ENCODE results near the gene GCC1.

GCC1 gene

GRCh38 chr7:127585044-127585953 is at the start of gene GCC1:
GCC1 (minus strand) TSS chr7:127585596; CDS start chr7:127585182, 414 bp downstream.
- peak; percentile 96 for DNase-seq (ENCODE audit: low spot score)

- peak; percentile 69 for DNase-seq (ENCODE audit: low spot score)
These were observed 47.0 kb upstream of the GCC1 start for GRCh38 chr7:127632276-127632910.

GRCh38 chr7:127629268-127629854 is 44.0 kb upstream of the GCC1 start:
- DNase-seq (ENCODE audit: low spot score) = no peak

- DNase-seq (ENCODE audit: low spot score) = no peak
These were observed 43.0 kb upstream of the GCC1 start for GRCh38 chr7:127628445-127628844.

- DNase-seq (ENCODE audit: low spot score) = no peak
These were observed 39.9 kb upstream of the GCC1 start for GRCh38 chr7:127625331-127625730.

- no peak for DNase-seq (ENCODE audit: low spot score)
These were observed 35.2 kb upstream of the GCC1 start for GRCh38 chr7:127620406-127621233.

GRCh38 chr7:127619681-127620405 is 34.4 kb upstream of the GCC1 start:
- no peak for DNase-seq (ENCODE audit: low spot score)

- DNase-seq (ENCODE audit: low spot score) = no peak
These were observed 33.4 kb upstream of the GCC1 start for GRCh38 chr7:127618775-127619174.

- no peak for DNase-seq (ENCODE audit: low spot score)
These were observed 32.6 kb upstream of the GCC1 start, which contains the start of gene PAX4 for GRCh38 chr7:127618042-127618441. PAX4 (minus strand) TSS chr7:127618142; CDS start chr7:127615928, 2,214 bp downstream.

- no peak for DNase-seq (ENCODE audit: low spot score)
These were observed 31.3 kb upstream of the GCC1 start for GRCh38 chr7:127616724-127617123.

- no peak for DNase-seq (ENCODE audit: low spot score)
These were observed 26.9 kb upstream of the GCC1 start for GRCh38 chr7:127612263-127612662.

GRCh38 chr7:127609297-127609696 is 23.9 kb upstream of the GCC1 start:
- no peak for DNase-seq (ENCODE audit: low spot score)

- no peak for DNase-seq (ENCODE audit: low spot score)
These were observed 23.1 kb upstream of the GCC1 start for GRCh38 chr7:127608446-127608845.

GRCh38 chr7:127600885-127601284 is 15.5 kb upstream of the GCC1 start:
- DNase-seq (ENCODE audit: low spot score) = no peak

GRCh38 chr7:127598318-127598717 is 12.9 kb upstream of the GCC1 start:
- DNase-seq (ENCODE audit: low spot score) = no peak

- DNase-seq (ENCODE audit: low spot score) = no peak
These were observed 10.3 kb upstream of the GCC1 start for GRCh38 chr7:127595737-127596136.

GRCh38 chr7:127594490-127594889 is 9.1 kb upstream of the GCC1 start:
- DNase-seq (ENCODE audit: low spot score) = no peak

GRCh38 chr7:127592550-127592949 is 7.2 kb upstream of the GCC1 start:
- DNase-seq (ENCODE audit: low spot score) = no peak

GRCh38 chr7:127591591-127591990 is 6.2 kb upstream of the GCC1 start:
- DNase-seq (ENCODE audit: low spot score) = no peak

- DNase-seq (ENCODE audit: low spot score) = no peak
These were observed 5.8 kb upstream of the GCC1 start for GRCh38 chr7:127591189-127591588.

- no peak for DNase-seq (ENCODE audit: low spot score)
These were observed 4.5 kb upstream of the GCC1 start for GRCh38 chr7:127589896-127590295.
